ENCODE results near the gene MSX1.

The MSX1 gene

GRCh38 chr4:4876945-4877661 is 17.6 kb downstream of the MSX1 start:
- Histone ChIP-seq H3K9me3 (ENCODE audit: control insufficient read depth, insufficient read depth, low read length) (no peaks in the 10 kb centered on the region), H3K4me3 (ENCODE audit: low read depth, low read length) (no peak overlapping the region), H3K27me3 (ENCODE audit: control insufficient read depth, insufficient read depth, low read length) (peaks cover 76% of the 10 kb centered on the region), H3K4me1 (ENCODE audit: control insufficient read depth, insufficient read depth, low read length) (no peaks in the 10 kb centered on the region), H3K36me3 (ENCODE audit: control insufficient read depth, insufficient read depth, low read length) (no peaks in the 10 kb centered on the region), H3K9ac (ENCODE audit: low read depth, low read length) (no peak overlapping the region)

GRCh38 chr4:4880492-4880891 is 21.0 kb downstream of the MSX1 start:
- Histone ChIP-seq H3K36me3 (ENCODE audit: control insufficient read depth, insufficient read depth, low read length) (no peaks in the 10 kb centered on the region), H3K4me3 (ENCODE audit: low read depth, low read length) (no peak overlapping the region), H3K4me1 (ENCODE audit: control insufficient read depth, insufficient read depth, low read length) (no peaks in the 10 kb centered on the region), H3K9ac (ENCODE audit: low read depth, low read length) (no peak overlapping the region), H3K27me3 (ENCODE audit: control insufficient read depth, insufficient read depth, low read length) (peaks cover 46% of the 10 kb centered on the region), H3K9me3 (ENCODE audit: control insufficient read depth, insufficient read depth, low read length) (no peaks in the 10 kb centered on the region)

GRCh38 chr4:4881432-4881831 is 22.0 kb downstream of the MSX1 start:
- H3K9ac ChIP-seq (ENCODE audit: low read depth, low read length): no peak overlapping the region
- H3K27me3 ChIP-seq (ENCODE audit: control insufficient read depth, insufficient read depth, low read length): peaks cover 39% of the 10 kb centered on the region
- no peaks in the 10 kb centered on the region for H3K36me3 ChIP-seq (ENCODE audit: control insufficient read depth, insufficient read depth, low read length)
- H3K4me3 ChIP-seq (ENCODE audit: low read depth, low read length): no peak overlapping the region
- no peaks in the 10 kb centered on the region for H3K4me1 ChIP-seq (ENCODE audit: control insufficient read depth, insufficient read depth, low read length)
- no peaks in the 10 kb centered on the region for H3K9me3 ChIP-seq (ENCODE audit: control insufficient read depth, insufficient read depth, low read length)

- Histone ChIP-seq H3K4me3 (ENCODE audit: low read depth, low read length) (no peak overlapping the region), H3K27me3 (ENCODE audit: control insufficient read depth, insufficient read depth, low read length) (peaks cover 32% of the 10 kb centered on the region), H3K36me3 (ENCODE audit: control insufficient read depth, insufficient read depth, low read length) (no peaks in the 10 kb centered on the region), H3K9me3 (ENCODE audit: control insufficient read depth, insufficient read depth, low read length) (no peaks in the 10 kb centered on the region), H3K4me1 (ENCODE audit: control insufficient read depth, insufficient read depth, low read length) (no peaks in the 10 kb centered on the region), H3K9ac (ENCODE audit: low read depth, low read length) (no peak overlapping the region)
Measured at GRCh38 chr4:4884611-4885010, 25.1 kb downstream of the MSX1 start.

GRCh38 chr4:4887426-4887825 is 28.0 kb downstream of the MSX1 start:
- no peak overlapping the region for H3K4me3 ChIP-seq (ENCODE audit: low read depth, low read length)
- no peaks in the 10 kb centered on the region for H3K4me1 ChIP-seq (ENCODE audit: control insufficient read depth, insufficient read depth, low read length)
- no peak overlapping the region for H3K9ac ChIP-seq (ENCODE audit: low read depth, low read length)
- peaks cover 27% of the 10 kb centered on the region for H3K27me3 ChIP-seq (ENCODE audit: control insufficient read depth, insufficient read depth, low read length)
- H3K9me3 ChIP-seq (ENCODE audit: control insufficient read depth, insufficient read depth, low read length): no peaks in the 10 kb centered on the region
- H3K36me3 ChIP-seq (ENCODE audit: control insufficient read depth, insufficient read depth, low read length): no peaks in the 10 kb centered on the region

GRCh38 chr4:4888695-4889094 is 29.2 kb downstream of the MSX1 start:
- Histone ChIP-seq H3K9me3 (ENCODE audit: control insufficient read depth, insufficient read depth, low read length) (no peaks in the 10 kb centered on the region), H3K36me3 (ENCODE audit: control insufficient read depth, insufficient read depth, low read length) (no peaks in the 10 kb centered on the region), H3K4me1 (ENCODE audit: control insufficient read depth, insufficient read depth, low read length) (no peaks in the 10 kb centered on the region), H3K27me3 (ENCODE audit: control insufficient read depth, insufficient read depth, low read length) (peaks cover 27% of the 10 kb centered on the region), H3K4me3 (ENCODE audit: low read depth, low read length) (no peak overlapping the region), H3K9ac (ENCODE audit: low read depth, low read length) (no peak overlapping the region)

- no peak overlapping the region for H3K4me3 ChIP-seq (ENCODE audit: low read depth, low read length)
- no peaks in the 10 kb centered on the region for H3K36me3 ChIP-seq (ENCODE audit: control insufficient read depth, insufficient read depth, low read length)
- H3K9me3 ChIP-seq (ENCODE audit: control insufficient read depth, insufficient read depth, low read length): no peaks in the 10 kb centered on the region
- H3K27me3 ChIP-seq (ENCODE audit: control insufficient read depth, insufficient read depth, low read length): peaks cover 24% of the 10 kb centered on the region
- H3K9ac ChIP-seq (ENCODE audit: low read depth, low read length): no peak overlapping the region
- H3K4me1 ChIP-seq (ENCODE audit: control insufficient read depth, insufficient read depth, low read length): no peaks in the 10 kb centered on the region
Measured at GRCh38 chr4:4889781-4890180, 30.3 kb downstream of the MSX1 start.

GRCh38 chr4:4890574-4891255 is 31.2 kb downstream of the MSX1 start:
- no peaks in the 10 kb centered on the region for H3K4me1 ChIP-seq (ENCODE audit: control insufficient read depth, insufficient read depth, low read length)
- peaks cover 23% of the 10 kb centered on the region for H3K27me3 ChIP-seq (ENCODE audit: control insufficient read depth, insufficient read depth, low read length)
- H3K36me3 ChIP-seq (ENCODE audit: control insufficient read depth, insufficient read depth, low read length): no peaks in the 10 kb centered on the region
- no peak overlapping the region for H3K9ac ChIP-seq (ENCODE audit: low read depth, low read length)
- H3K9me3 ChIP-seq (ENCODE audit: control insufficient read depth, insufficient read depth, low read length): no peaks in the 10 kb centered on the region
- no peak overlapping the region for H3K4me3 ChIP-seq (ENCODE audit: low read depth, low read length)

- H3K27me3 ChIP-seq (ENCODE audit: control insufficient read depth, insufficient read depth, low read length): peaks cover 6% of the 10 kb centered on the region
- no peaks in the 10 kb centered on the region for H3K9me3 ChIP-seq (ENCODE audit: control insufficient read depth, insufficient read depth, low read length)
- no peaks in the 10 kb centered on the region for H3K4me1 ChIP-seq (ENCODE audit: control insufficient read depth, insufficient read depth, low read length)
- H3K9ac ChIP-seq (ENCODE audit: low read depth, low read length): no peak overlapping the region
- H3K4me3 ChIP-seq (ENCODE audit: low read depth, low read length): no peak overlapping the region
- no peaks in the 10 kb centered on the region for H3K36me3 ChIP-seq (ENCODE audit: control insufficient read depth, insufficient read depth, low read length)
Measured at GRCh38 chr4:4893721-4894120, 34.3 kb downstream of the MSX1 start.

GRCh38 chr4:4899202-4899925 is 39.9 kb downstream of the MSX1 start:
- H3K9me3 ChIP-seq (ENCODE audit: control insufficient read depth, insufficient read depth, low read length): no peaks in the 10 kb centered on the region

GRCh38 chr4:4901877-4902276 is 42.4 kb downstream of the MSX1 start:
- no peak overlapping the region for H3K9ac ChIP-seq (ENCODE audit: low read depth, low read length)
- no peaks in the 10 kb centered on the region for H3K36me3 ChIP-seq (ENCODE audit: control insufficient read depth, insufficient read depth, low read length)
- H3K4me1 ChIP-seq (ENCODE audit: control insufficient read depth, insufficient read depth, low read length): no peaks in the 10 kb centered on the region
- H3K27me3 ChIP-seq (ENCODE audit: control insufficient read depth, insufficient read depth, low read length): peaks cover 13% of the 10 kb centered on the region
- no peaks in the 10 kb centered on the region for H3K9me3 ChIP-seq (ENCODE audit: control insufficient read depth, insufficient read depth, low read length)
- no peak overlapping the region for H3K4me3 ChIP-seq (ENCODE audit: low read depth, low read length)

More at GRCh38 chr4:4899202-4899925, 39.9 kb downstream of the MSX1 start:
- Histone ChIP-seq H3K4me3 (ENCODE audit: low read depth, low read length) (no peak overlapping the region), H3K27me3 (ENCODE audit: control insufficient read depth, insufficient read depth, low read length) (peaks cover 1% of the 10 kb centered on the region), H3K9ac (ENCODE audit: low read depth, low read length) (no peak overlapping the region), H3K4me1 (ENCODE audit: control insufficient read depth, insufficient read depth, low read length) (no peaks in the 10 kb centered on the region), H3K36me3 (ENCODE audit: control insufficient read depth, insufficient read depth, low read length) (no peaks in the 10 kb centered on the region)

GRCh38 chr4:4912155-4912554 is 52.7 kb downstream of the MSX1 start:
- Histone ChIP-seq H3K4me1 (ENCODE audit: control insufficient read depth, insufficient read depth, low read length) (no peaks in the 10 kb centered on the region), H3K9me3 (ENCODE audit: control insufficient read depth, insufficient read depth, low read length) (no peaks in the 10 kb centered on the region), H3K9ac (ENCODE audit: low read depth, low read length) (no peak overlapping the region), H3K36me3 (ENCODE audit: control insufficient read depth, insufficient read depth, low read length) (no peaks in the 10 kb centered on the region), H3K4me3 (ENCODE audit: low read depth, low read length) (no peak overlapping the region), H3K27me3 (ENCODE audit: control insufficient read depth, insufficient read depth, low read length) (peaks cover 10% of the 10 kb centered on the region)
